GM19240 (cell line): ENCODE measurements around the gene SIGLEC11.
A peak's percentile ranks its signal among the peaks of the same experiment; 100 is the strongest.
"Not testable (repeated sequence)": the region's sequence is repeated elsewhere in the genome, so short reads cannot be mapped to it uniquely, and the experiment has no call there.

Source experiments
- DNase-seq: peaks from one replicate; pipeline ENCODE4 v3.0.0; 2011; ENCODE audit warnings: low spot score; ENCODE audit not compliant: insufficient read length

The SIGLEC11 gene

DNA sequence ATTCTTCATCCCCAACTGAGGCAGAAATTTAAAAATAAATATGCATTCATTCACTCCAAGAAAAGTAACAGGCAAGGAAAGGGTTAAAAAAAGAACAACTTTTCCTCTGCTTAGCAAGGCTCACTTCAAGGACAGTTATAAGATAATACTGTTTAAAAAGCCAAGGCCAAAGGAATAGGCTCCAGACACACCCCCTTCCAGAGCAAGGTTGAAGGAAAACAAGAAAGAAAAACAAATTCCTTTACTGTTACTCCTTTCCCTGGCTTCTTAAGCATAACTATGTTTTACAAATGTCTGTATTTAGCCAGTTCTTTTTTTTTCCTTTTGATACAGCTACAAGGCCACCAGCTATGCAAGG, 8.5 kb downstream of the SIGLEC11 start:
- DNase-seq, result no peak

GRCh38 chr19:49951806-49952478, 9.0 kb downstream of the SIGLEC11 start:
- no peak for DNase-seq

GRCh38 chr19:49950956-49951526, 9.9 kb downstream of the SIGLEC11 start:
- DNase-seq, result no peak

DNA sequence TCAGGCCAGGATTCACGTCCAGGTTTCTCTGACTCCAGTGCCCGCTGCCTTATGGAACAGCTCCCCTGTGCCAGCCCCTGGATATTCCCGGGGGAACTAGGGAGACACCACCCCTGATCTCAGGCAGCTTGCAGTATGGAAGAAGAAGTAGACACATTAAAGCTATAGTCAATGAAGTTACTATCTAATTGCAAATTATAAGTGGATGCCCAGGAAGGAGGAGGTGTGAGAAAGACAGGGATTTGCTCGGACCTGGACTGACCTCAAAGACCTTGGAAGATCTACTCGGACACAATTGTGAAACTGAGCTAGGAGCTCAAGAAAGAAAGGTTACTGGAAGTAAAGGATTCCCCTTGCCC, 10.4 kb downstream of the SIGLEC11 start:
- no peak for DNase-seq

- no peak for DNase-seq
Measured at GRCh38 chr19:49949742-49950589, 11.0 kb downstream of the SIGLEC11 start.

GRCh38 chr19:49946415-49946814, 14.6 kb downstream of the SIGLEC11 start:
- DNase-seq, result no peak

DNA sequence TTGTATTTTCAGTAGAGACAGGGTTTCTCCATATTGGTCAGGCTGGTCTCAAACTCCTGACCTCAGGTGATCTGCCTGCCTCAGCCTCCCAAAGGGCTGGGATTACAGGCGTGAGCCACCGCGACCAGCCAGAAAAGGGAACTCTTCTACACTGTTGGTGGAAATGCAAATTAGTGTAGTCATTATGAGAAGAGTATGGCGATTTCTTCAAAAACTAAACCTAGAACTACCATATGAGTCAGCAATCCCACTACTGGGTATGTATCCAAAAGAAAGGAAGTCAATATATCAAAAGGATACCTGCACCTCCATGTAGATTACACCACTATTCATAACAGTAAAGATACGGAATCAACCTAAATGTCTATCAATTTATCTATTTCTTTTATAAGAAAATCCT, 16.4 kb downstream of the SIGLEC11 start:
- not testable (repeated sequence) for DNase-seq

DNA sequence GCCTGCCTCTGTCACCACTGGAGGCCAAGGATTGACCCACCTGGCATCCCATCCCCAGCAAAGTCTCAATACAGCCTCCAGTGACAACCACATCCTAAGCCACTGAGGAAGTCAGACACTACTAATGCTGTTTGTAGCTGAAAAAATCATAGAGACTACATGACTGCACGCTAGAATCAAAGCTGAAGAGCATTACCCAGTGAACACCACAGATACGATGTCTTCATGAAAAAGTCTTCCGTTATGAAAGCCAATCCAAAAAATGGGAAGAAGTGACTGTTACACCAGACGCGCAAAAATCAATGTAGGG, 20.5 kb downstream of the SIGLEC11 start:
- DNase-seq, result no peak

GRCh38 chr19:49939721-49940481, 21.1 kb downstream of the SIGLEC11 start:
- DNase-seq, result no peak

DNA sequence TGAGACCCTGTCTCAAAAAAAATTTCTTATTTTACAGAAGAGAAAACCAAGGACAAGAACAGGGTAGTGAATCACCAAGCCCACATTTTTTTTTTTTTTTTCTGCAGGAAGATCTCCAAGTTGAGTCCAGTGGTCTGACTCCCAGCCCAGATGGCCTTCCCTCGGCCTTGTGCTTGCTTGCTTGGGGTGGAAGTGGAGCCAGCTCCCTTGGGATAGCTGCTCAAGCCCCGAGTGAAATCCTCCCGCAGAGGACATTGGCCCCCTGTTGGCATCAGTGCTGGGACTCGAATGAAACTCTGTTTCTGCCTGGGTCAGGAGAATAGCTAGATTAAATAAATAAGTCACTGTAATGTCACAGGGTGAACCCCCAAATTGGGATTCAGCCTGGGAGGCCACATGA, 22.3 kb downstream of the SIGLEC11 start:
- DNase-seq, result no peak

GRCh38 chr19:49937750-49938381, 23.1 kb downstream of the SIGLEC11 start:
- DNase-seq, result peak; percentile 42

- no peak for DNase-seq
Measured at GRCh38 chr19:49936549-49936948, 24.4 kb downstream of the SIGLEC11 start.

- DNase-seq, result no peak
Measured at GRCh38 chr19:49933643-49934042, 27.3 kb downstream of the SIGLEC11 start.

GRCh38 chr19:49932731-49933131, 28.2 kb downstream of the SIGLEC11 start:
- DNase-seq, result no peak

- DNase-seq, result no peak
Measured at GRCh38 chr19:49932041-49932451, 28.9 kb downstream of the SIGLEC11 start.

DNA sequence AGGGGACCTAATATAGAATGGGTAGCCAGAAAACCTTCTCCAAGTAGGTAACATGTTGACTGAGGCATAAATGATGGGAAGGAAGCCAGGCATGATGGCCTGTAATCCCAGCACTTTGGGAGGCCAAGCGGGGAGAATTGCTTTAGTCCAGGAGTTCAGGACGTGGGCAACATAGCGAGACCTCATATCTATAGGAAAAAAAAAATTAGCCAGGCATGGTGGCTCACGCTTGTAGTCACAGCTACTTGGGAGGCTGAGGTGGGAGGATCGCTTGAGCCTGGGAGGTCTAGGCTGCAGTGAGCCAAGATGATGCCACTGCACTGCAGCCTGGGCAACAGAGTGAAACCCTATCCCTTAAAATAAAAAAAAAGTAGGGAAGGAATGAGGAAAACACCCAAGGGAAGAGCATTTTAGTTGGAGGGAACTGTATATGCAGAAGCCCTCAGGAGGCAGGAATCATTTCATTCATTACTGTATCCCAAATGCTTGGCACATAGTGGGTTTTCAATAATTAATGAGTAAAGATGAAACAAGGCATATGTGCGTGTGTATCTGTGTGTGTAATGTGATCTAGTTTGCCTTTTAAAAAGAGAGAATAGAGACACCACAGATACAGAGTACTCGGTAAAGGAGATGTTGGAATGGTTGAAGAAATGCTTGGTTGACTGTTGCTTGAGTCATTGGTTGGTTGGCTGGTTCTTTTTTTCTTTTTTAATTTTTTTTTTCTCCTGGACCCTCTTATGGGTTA, 29.5 kb downstream of the SIGLEC11 start:
- DNase-seq, result no peak

- no peak for DNase-seq
Measured at GRCh38 chr19:49930483-49931011, 30.4 kb downstream of the SIGLEC11 start.

GRCh38 chr19:49929611-49930482, 31.1 kb downstream of the SIGLEC11 start:
- peak; percentile 89 for DNase-seq

- DNase-seq, result peak; percentile 86
Measured at GRCh38 chr19:49929121-49929610, 31.8 kb downstream of the SIGLEC11 start, which contains the start of the genes ATF5 and NUP62. TSS of gene ATF5 (plus strand) at chr19:49929205. CDS start at chr19:49930851, 1,646 bp downstream. TSS of gene NUP62 (minus strand) at chr19:49929504. CDS start at chr19:49909807, 19,697 bp downstream.
